Panc1 (cell line): Measurements from ENCODE around the gene KRTAP21-1. TPM values are rescaled to one million over a fixed set of nuclear protein-coding genes. Genes with fewer than 3 reads are reported as not detected.

ENCODE experiments used
- ATAC-seq: fragments of 200-7000 bp; cut with Tn5 transposase; 2 replicates; pipeline ENCODE4 v1.9.1; 2020; ENCODE audit warnings: mild to moderate bottlenecking, moderate library complexity
- BruUV-seq: library from RNA; stranded (reverse); fragments of 400-500 nt; replicated peaks from 2 replicates; lab custom pipeline; 2021; lab: Mats Ljungman, UMichigan
- CTCF ChIA-PET: fragments of 300-600 bp; sonication (Branson Sonifier 250); formaldehyde crosslinking; loops from one replicate; lab custom pipeline; 2022; ENCODE audit warnings: antibody characterized with exemption; lab: Charles Lee
- POLR2A ChIA-PET: fragments of 300-600 bp; sonication (Branson Sonifier 250); formaldehyde crosslinking; loops from one replicate; lab custom pipeline; 2022; ENCODE audit warnings: antibody characterized with exemption; lab: Charles Lee
- DNase-seq: peaks from one replicate; pipeline ENCODE4 v3.0.0-alpha.2; 2010; ENCODE audit warnings: low read depth, low spot score
- H3K27ac ChIP-seq: 2 replicates; pipeline ENCODE4 v1.5.1; 2011; ENCODE audit warnings: mild to moderate bottlenecking, low read length, inconsistent platforms
- H3K27me3 ChIP-seq: fragments of 200-500 bp; sonication (Bioruptor generic); 2 replicates; pipeline ENCODE4 v1.6.0; 2014; ENCODE audit warnings: low read length, inconsistent platforms; ENCODE audit not compliant: control insufficient read depth, insufficient read depth
- H3K36me3 ChIP-seq: fragments of 200-500 bp; sonication (Bioruptor generic); 2 replicates; pipeline ENCODE4 v1.5.1; 2014; ENCODE audit warnings: inconsistent platforms, mild to moderate bottlenecking, low read length, moderate library complexity; ENCODE audit not compliant: control insufficient read depth, insufficient read depth
- H3K4me1 ChIP-seq: 2 replicates; pipeline ENCODE4 v1.5.1; 2011; ENCODE audit warnings: inconsistent platforms, mild to moderate bottlenecking, low read length, moderate library complexity; ENCODE audit not compliant: control insufficient read depth, insufficient read depth
- H3K4me3 ChIP-seq, 2 experiments: 2 replicates each; pipeline ENCODE4 v1.5.1; 2011 to 2012; ENCODE audit warnings: low read depth in 2 of 2, low read length in 2 of 2, mild to moderate bottlenecking in 2 of 2, inconsistent platforms in 1 of 2, moderate library complexity in 1 of 2
- H3K9me3 ChIP-seq: fragments of 200-500 bp; sonication (Bioruptor generic); 2 replicates; pipeline ENCODE4 v1.5.1; 2014; ENCODE audit warnings: low read depth, mild to moderate bottlenecking, inconsistent platforms, low read length, moderate library complexity; ENCODE audit not compliant: control insufficient read depth, insufficient read depth
- POLR2AphosphoS5 ChIP-seq: IDR thresholded peaks from 2 replicates; pipeline ENCODE4 v1.6.1; 2012; ENCODE audit warnings: mild to moderate bottlenecking, low read depth, low read length, moderate library complexity
- SIN3A ChIP-seq: IDR thresholded peaks from 2 replicates; pipeline ENCODE4 v1.6.1; 2012; ENCODE audit warnings: low read depth, mild to moderate bottlenecking, low read length, moderate library complexity, borderline replicate concordance; ENCODE audit not compliant: insufficient read depth
- TCF7L2 ChIP-seq: IDR thresholded peaks from 2 replicates; pipeline ENCODE4 v1.6.1; 2011; ENCODE audit warnings: mild to moderate bottlenecking, low read depth, low read length, inconsistent platforms
- in situ Hi-C: cut with HindIII; loops from 2 replicates; pipeline ENCODE4 v1.10.0; 2016; ENCODE audit warnings: low sequenced_read_pairs, low pct_unique_long_range_greater_than_20kb
- intact Hi-C: fragments of 100-400 bp; cut with micrococcal nuclease; formaldehyde crosslinking; loops from one replicate; pipeline ENCODE4 v1.10.0; 2022; ENCODE audit not compliant: unreplicated experiment
- total RNA-seq: library from RNA; stranded (reverse); gene quantifications from one replicate; pipeline ENCODE4 v1.2.1, GENCODE V29; 2021; ENCODE audit not compliant: unreplicated experiment
- TF ChIP-seq, protein P1 (sequence below): fragments of 450-650 bp; IDR thresholded peaks from 2 replicates; pipeline ENCODE4 v1.5.1; 2017; ENCODE audit warnings: mild to moderate bottlenecking
- TF ChIP-seq, protein P2 (sequence below), 2 experiments: IDR thresholded peaks; 2 replicates each; pipeline ENCODE4 v1.6.1; 2011 to 2012; ENCODE audit warnings: low read depth in 2 of 2, control low read depth in 1 of 2, low read length in 1 of 2, mild to moderate bottlenecking in 1 of 2, moderate library complexity in 1 of 2; ENCODE audit not compliant: insufficient read depth in 1 of 2

KRTAP21-1 gene
- total RNA-seq, 1 experiment from 2014 or later = not detected

DNA sequence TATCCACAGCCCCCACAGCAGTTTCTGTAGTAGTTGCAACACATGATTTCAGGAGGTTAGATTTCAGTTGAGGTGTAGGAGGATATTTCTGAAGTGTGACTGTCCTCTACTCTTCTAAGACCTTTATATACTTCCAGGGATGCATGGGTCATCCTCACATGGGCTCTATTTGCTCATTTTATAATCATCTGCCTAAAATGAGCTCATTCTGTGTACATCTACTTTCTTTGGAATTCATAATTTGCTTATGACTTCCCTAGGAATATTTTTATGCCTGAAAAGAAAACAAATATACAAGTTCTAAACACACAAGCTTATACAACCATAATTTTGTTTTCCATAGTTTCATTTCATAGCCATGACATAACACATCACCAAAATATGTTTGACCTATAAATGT lies 8.1 kb downstream of the KRTAP21-1 start, which contains the start of gene KRTAP21-2:
KRTAP21-2 (minus strand) TSS at position 101 of the 400 bp plus-strand sequence; CDS start at position 44, 57 bp downstream.
- Histone ChIP-seq H3K4me3 (no peak within 1 kb of the TSS), H3K27ac (no peak within 1 kb of the TSS), H3K27me3 (no peaks in the 10 kb centered on the region), H3K4me1 (no peaks in the 10 kb centered on the region), H3K9me3 (no peaks in the 10 kb centered on the region), H3K36me3 (no peaks in the 10 kb centered on the region)
- BruUV-seq = no TSS peak
- TF ChIP-seq TCF7L2 (no peak), POLR2AphosphoS5 (no peak), SIN3A (no peak)
- TF ChIP-seq, protein P1, sequence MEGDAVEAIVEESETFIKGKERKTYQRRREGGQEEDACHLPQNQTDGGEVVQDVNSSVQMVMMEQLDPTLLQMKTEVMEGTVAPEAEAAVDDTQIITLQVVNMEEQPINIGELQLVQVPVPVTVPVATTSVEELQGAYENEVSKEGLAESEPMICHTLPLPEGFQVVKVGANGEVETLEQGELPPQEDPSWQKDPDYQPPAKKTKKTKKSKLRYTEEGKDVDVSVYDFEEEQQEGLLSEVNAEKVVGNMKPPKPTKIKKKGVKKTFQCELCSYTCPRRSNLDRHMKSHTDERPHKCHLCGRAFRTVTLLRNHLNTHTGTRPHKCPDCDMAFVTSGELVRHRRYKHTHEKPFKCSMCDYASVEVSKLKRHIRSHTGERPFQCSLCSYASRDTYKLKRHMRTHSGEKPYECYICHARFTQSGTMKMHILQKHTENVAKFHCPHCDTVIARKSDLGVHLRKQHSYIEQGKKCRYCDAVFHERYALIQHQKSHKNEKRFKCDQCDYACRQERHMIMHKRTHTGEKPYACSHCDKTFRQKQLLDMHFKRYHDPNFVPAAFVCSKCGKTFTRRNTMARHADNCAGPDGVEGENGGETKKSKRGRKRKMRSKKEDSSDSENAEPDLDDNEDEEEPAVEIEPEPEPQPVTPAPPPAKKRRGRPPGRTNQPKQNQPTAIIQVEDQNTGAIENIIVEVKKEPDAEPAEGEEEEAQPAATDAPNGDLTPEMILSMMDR = no peak
- TF ChIP-seq, protein P2, sequence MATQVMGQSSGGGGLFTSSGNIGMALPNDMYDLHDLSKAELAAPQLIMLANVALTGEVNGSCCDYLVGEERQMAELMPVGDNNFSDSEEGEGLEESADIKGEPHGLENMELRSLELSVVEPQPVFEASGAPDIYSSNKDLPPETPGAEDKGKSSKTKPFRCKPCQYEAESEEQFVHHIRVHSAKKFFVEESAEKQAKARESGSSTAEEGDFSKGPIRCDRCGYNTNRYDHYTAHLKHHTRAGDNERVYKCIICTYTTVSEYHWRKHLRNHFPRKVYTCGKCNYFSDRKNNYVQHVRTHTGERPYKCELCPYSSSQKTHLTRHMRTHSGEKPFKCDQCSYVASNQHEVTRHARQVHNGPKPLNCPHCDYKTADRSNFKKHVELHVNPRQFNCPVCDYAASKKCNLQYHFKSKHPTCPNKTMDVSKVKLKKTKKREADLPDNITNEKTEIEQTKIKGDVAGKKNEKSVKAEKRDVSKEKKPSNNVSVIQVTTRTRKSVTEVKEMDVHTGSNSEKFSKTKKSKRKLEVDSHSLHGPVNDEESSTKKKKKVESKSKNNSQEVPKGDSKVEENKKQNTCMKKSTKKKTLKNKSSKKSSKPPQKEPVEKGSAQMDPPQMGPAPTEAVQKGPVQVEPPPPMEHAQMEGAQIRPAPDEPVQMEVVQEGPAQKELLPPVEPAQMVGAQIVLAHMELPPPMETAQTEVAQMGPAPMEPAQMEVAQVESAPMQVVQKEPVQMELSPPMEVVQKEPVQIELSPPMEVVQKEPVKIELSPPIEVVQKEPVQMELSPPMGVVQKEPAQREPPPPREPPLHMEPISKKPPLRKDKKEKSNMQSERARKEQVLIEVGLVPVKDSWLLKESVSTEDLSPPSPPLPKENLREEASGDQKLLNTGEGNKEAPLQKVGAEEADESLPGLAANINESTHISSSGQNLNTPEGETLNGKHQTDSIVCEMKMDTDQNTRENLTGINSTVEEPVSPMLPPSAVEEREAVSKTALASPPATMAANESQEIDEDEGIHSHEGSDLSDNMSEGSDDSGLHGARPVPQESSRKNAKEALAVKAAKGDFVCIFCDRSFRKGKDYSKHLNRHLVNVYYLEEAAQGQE (IDR thresholded peaks at IDR 0.05; ENCODE audit: insufficient read depth in 1 of 2, low read depth in 2 of 2, low read length in 1 of 2) = no peak
- in situ Hi-C loops = no loop called here
- intact Hi-C loops = no loop called here
- CTCF ChIA-PET = no interaction called here
- POLR2A ChIA-PET = no interaction called here
- ATAC-seq = no peak
- DNase-seq = no peak

DNA sequence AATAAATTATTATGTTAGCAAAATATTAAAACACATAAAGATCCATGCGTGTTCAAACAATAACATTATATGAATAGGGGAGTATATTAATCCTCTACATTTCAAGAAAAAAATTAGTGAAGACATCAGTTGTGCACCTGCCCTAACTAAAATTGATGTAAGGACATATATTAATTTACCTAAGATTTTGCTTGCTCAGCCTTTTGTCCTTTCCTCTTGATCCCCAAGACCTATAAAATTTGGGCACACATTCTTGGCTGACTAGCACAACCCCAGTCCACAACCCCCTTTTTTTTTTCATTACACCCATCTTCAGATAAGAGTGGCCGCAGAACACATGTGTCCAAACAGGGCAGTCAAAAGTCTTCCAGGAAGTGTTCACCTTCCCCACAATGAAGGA lies 14.8 kb downstream of the KRTAP21-1 start:
- DNase-seq = no peak
- Histone ChIP-seq H3K27ac (no peak overlapping the region), H3K27me3 (no peaks in the 10 kb centered on the region), H3K4me3 (no peak overlapping the region), H3K36me3 (no peaks in the 10 kb centered on the region), H3K4me1 (no peaks in the 10 kb centered on the region), H3K9me3 (no peaks in the 10 kb centered on the region)
- in situ Hi-C loops = no loop called here
- ChIA-PET POLR2A (no interaction called here), CTCF (no interaction called here)
- intact Hi-C loops = no loop called here
- BruUV-seq = no TSS peak
- no peak for ATAC-seq
- TF ChIP-seq TCF7L2 (no peak), SIN3A (no peak), POLR2AphosphoS5 (no peak)
- TF ChIP-seq, protein P1 = no peak
- TF ChIP-seq, protein P2 (IDR thresholded peaks at IDR 0.05; ENCODE audit: insufficient read depth in 1 of 2, low read depth in 2 of 2, low read length in 1 of 2) = no peak
